T47D (cell line): ENCODE measurements around the gene FAM78A.

Experiments used
- DNase-seq, 2 experiments: peaks; one replicate each; pipeline versions ENCODE4 v3.0.0 to v3.0.0-alpha.2; 2011 to 2012; ENCODE audit warnings: low read depth in 1 of 2, low spot score in 1 of 2
- JUND ChIP-seq: IDR thresholded peaks from 2 replicates; pipeline ENCODE4 v1.6.1; 2012; ENCODE audit warnings: low read depth
- in situ Hi-C: cut with HindIII; loops from 2 replicates; pipeline ENCODE4 v1.10.0; 2016; ENCODE audit warnings: low sequenced_read_pairs, low pct_unique_long_range_greater_than_20kb

Gene FAM78A

GRCh38 chr9:131284856-131285255 is 8.5 kb upstream of the FAM78A start:
- in situ Hi-C loops: no loop called here
- no peak for DNase-seq
- TF ChIP-seq JUND: no peak

- in situ Hi-C loops: no loop called here
- peak; percentile 61 to 69 for DNase-seq
- TF ChIP-seq JUND: no peak
These were observed 6.5 kb upstream of the FAM78A start for GRCh38 chr9:131282688-131283422.

- no peak for TF ChIP-seq JUND
- in situ Hi-C loops: no loop called here
- no peak for DNase-seq
These were observed 5.9 kb upstream of the FAM78A start for GRCh38 chr9:131282175-131282574.

GRCh38 chr9:131281119-131281965 is 5.0 kb upstream of the FAM78A start:
- DNase-seq: no peak
- TF ChIP-seq JUND: no peak
- in situ Hi-C loops: no loop called here

- DNase-seq: no peak
- TF ChIP-seq JUND: no peak
- in situ Hi-C loops: no loop called here
These were observed 4.3 kb upstream of the FAM78A start for GRCh38 chr9:131280660-131281059.

GRCh38 chr9:131279863-131280570 is 3.7 kb upstream of the FAM78A start:
- in situ Hi-C loops: no loop called here

GRCh38 chr9:131279196-131279862 is 3.0 kb upstream of the FAM78A start:
- in situ Hi-C loops: no loop called here
- no peak for TF ChIP-seq JUND
- DNase-seq: no peak

More at GRCh38 chr9:131279863-131280570, 3.7 kb upstream of the FAM78A start:
- no peak for DNase-seq
- no peak for TF ChIP-seq JUND

- no peak for DNase-seq
- no peak for TF ChIP-seq JUND
- in situ Hi-C loops: no loop called here
These were observed 2.4 kb upstream of the FAM78A start for GRCh38 chr9:131278702-131279111.

GRCh38 chr9:131277910-131278701 is 1.8 kb upstream of the FAM78A start:
- in situ Hi-C loops: no loop called here
- TF ChIP-seq JUND: no peak
- DNase-seq: peak; percentile 91 to 100

- no peak for TF ChIP-seq JUND
- in situ Hi-C loops: no loop called here
- DNase-seq: peak; percentile 22 to 77
These were observed 1.1 kb upstream of the FAM78A start for GRCh38 chr9:131277287-131277909.

GRCh38 chr9:131276891-131277286 is 579 bp upstream of the FAM78A start:
- in situ Hi-C loops: no loop called here
- TF ChIP-seq JUND: no peak
- no peak for DNase-seq
